Large intestine (tissue), 3 donors: Measurements from ENCODE around the gene SPTB. TPM values are rescaled to one million over a fixed set of nuclear protein-coding genes. Genes with fewer than 3 reads are reported as not detected.

Experiments
- DNase-seq, 2 donors: peaks; one replicate each; pipeline versions ENCODE4 v3.0.0 to v3.0.0-alpha.2; 2013
- H3K27ac ChIP-seq: one replicate; pipeline ENCODE4 v1.5.1; 2013; ENCODE audit warnings: low read length
- H3K27me3 ChIP-seq: 2 replicates; pipeline ENCODE4 v1.6.1; 2013; ENCODE audit warnings: low read length; ENCODE audit not compliant: control insufficient read depth, insufficient read depth
- H3K36me3 ChIP-seq: 2 replicates; pipeline ENCODE4 v1.6.1; 2013; ENCODE audit warnings: low read length; ENCODE audit not compliant: control insufficient read depth, insufficient read depth
- H3K4me1 ChIP-seq: one replicate; pipeline ENCODE4 v1.6.1; 2013; ENCODE audit warnings: low read length; ENCODE audit not compliant: control insufficient read depth, insufficient read depth
- H3K4me3 ChIP-seq: one replicate; pipeline ENCODE4 v1.5.1; 2013; ENCODE audit warnings: low read length
- H3K9me3 ChIP-seq: one replicate; pipeline ENCODE4 v1.6.1; 2013; ENCODE audit warnings: mild to moderate bottlenecking, low read depth, low read length, moderate library complexity; ENCODE audit not compliant: control insufficient read depth
- WGBS: methylation state at CpG from one replicate; pipeline ENCODE4 v1.1.5; 2013; ENCODE audit warnings: low lambda C conversion rate; ENCODE audit not compliant: insufficient coverage; 5-methylcytosine and 5-hydroxymethylcytosine counted together
- polyA plus RNA-seq: library from polyadenylated mRNA; unstranded; fragments of 120-200 nt; gene quantifications from one replicate; pipeline ENCODE4 v1.2.1, GENCODE V29; 2013

SPTB gene
- polyA plus RNA-seq, 1 donor = 2.9 TPM

DNA sequence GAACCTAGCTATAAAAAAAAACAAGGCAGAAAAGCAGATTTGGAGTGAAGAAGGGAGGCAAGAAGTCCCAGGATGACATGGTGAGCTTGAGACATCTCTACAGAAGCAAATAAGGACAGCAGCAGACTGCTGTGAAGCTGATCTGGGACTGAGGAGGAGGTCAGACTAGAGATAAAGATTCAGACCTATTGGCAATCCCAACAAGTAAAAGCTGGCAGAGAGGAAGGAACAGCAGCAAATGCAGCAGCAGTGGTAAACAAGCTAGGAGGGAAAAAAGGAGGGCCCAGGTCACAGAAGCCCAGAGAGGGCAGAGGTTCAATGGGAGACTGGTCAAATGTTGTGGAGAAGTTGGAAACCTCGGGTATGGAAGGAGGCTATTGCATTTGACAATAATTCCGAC, 11.3 kb downstream of the SPTB start:
- no peak for DNase-seq
- no peak overlapping the region for H3K27ac ChIP-seq
- H3K27me3 ChIP-seq = peaks cover 17% of the 10 kb centered on the region
- no CpG with 5 or more reads among the region's 2 CpGs for WGBS
- H3K36me3 ChIP-seq = no peaks in the 10 kb centered on the region
- no peaks in the 10 kb centered on the region for H3K9me3 ChIP-seq
- H3K4me1 ChIP-seq = no peaks in the 10 kb centered on the region
- no peak overlapping the region for H3K4me3 ChIP-seq

GRCh38 chr14:64867182-64867581, 12.5 kb downstream of the SPTB start:
- no peaks in the 10 kb centered on the region for H3K4me1 ChIP-seq
- no peak for DNase-seq
- no peak overlapping the region for H3K4me3 ChIP-seq
- no peaks in the 10 kb centered on the region for H3K36me3 ChIP-seq
- H3K27me3 ChIP-seq = peaks cover 15% of the 10 kb centered on the region
- H3K9me3 ChIP-seq = no peaks in the 10 kb centered on the region
- no peak overlapping the region for H3K27ac ChIP-seq
- WGBS = 83% methylated on average over 1 of the region's 3 CpGs

DNA sequence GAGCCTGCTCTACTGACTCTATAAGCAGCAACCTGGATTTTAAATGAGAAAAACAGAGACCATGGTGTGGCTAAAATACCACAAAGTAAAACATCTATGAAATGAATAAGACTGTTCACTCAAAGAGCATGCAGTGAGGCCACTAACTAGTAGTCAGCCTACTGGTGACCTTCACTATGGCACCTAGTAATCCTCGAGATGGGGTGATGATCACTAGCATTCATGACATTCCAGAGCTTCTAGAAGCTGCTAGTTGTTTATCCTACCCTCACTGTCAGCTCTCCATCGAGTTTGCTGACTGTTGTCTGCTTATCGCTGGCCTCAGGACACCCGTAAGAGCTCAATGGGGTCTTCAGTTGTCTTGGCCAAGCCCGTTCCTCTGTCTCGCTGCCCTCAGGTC, 13.7 kb downstream of the SPTB start:
- Histone ChIP-seq H3K36me3 (no peaks in the 10 kb centered on the region), H3K27ac (no peak overlapping the region), H3K4me1 (no peaks in the 10 kb centered on the region), H3K27me3 (peaks cover 19% of the 10 kb centered on the region), H3K4me3 (no peak overlapping the region), H3K9me3 (no peaks in the 10 kb centered on the region)
- WGBS = no CpG with 5 or more reads among the region's 6 CpGs
- DNase-seq = no peak

- Histone ChIP-seq H3K4me1 (no peaks in the 10 kb centered on the region), H3K36me3 (no peaks in the 10 kb centered on the region), H3K9me3 (no peaks in the 10 kb centered on the region), H3K27me3 (peaks cover 20% of the 10 kb centered on the region), H3K27ac (no peak overlapping the region), H3K4me3 (no peak overlapping the region)
- no CpG with 5 or more reads among the region's 6 CpGs for WGBS
- DNase-seq = no peak
These were observed 14.6 kb downstream of the SPTB start for GRCh38 chr14:64865109-64865508.

- H3K9me3 ChIP-seq = no peaks in the 10 kb centered on the region
- no peaks in the 10 kb centered on the region for H3K36me3 ChIP-seq
- H3K27me3 ChIP-seq = peaks cover 22% of the 10 kb centered on the region
- no peaks in the 10 kb centered on the region for H3K4me1 ChIP-seq
- WGBS = no CpG with 5 or more reads among the region's 1 CpG
- no peak for DNase-seq
- H3K4me3 ChIP-seq = no peak overlapping the region
- no peak overlapping the region for H3K27ac ChIP-seq
These were observed 15.4 kb downstream of the SPTB start for GRCh38 chr14:64864258-64864657.

- Histone ChIP-seq H3K27me3 (peaks cover 24% of the 10 kb centered on the region), H3K4me1 (no peaks in the 10 kb centered on the region), H3K36me3 (no peaks in the 10 kb centered on the region), H3K9me3 (no peaks in the 10 kb centered on the region), H3K27ac (no peak overlapping the region), H3K4me3 (no peak overlapping the region)
- WGBS = 0% methylated on average over 1 of the region's 3 CpGs
- DNase-seq = no peak
These were observed 17.8 kb downstream of the SPTB start for GRCh38 chr14:64861916-64862315.

DNA sequence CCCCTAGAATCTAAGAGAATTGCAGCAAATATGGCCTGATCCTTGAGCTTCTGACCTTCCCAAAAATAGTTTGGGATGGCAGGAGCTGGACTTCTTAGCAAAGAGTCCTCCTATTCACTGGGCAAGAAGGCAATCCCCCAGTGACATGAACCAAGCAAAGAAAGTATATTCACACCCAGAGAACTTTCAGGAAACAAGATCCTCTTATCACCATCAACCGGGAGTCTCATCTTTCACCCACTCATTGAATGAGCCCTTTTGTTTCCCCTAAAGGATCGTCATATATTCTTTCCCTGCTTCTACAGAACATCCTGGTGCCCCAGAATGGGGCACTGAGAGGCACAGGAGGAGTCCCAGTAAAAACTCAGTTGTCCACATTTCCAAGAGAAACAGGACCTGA, 19.7 kb downstream of the SPTB start:
- DNase-seq = no peak
- Histone ChIP-seq H3K27ac (no peak overlapping the region), H3K27me3 (peaks cover 20% of the 10 kb centered on the region), H3K9me3 (no peaks in the 10 kb centered on the region), H3K36me3 (no peaks in the 10 kb centered on the region), H3K4me3 (no peak overlapping the region), H3K4me1 (no peaks in the 10 kb centered on the region)
- no CpG with 5 or more reads among the region's 2 CpGs for WGBS

DNA sequence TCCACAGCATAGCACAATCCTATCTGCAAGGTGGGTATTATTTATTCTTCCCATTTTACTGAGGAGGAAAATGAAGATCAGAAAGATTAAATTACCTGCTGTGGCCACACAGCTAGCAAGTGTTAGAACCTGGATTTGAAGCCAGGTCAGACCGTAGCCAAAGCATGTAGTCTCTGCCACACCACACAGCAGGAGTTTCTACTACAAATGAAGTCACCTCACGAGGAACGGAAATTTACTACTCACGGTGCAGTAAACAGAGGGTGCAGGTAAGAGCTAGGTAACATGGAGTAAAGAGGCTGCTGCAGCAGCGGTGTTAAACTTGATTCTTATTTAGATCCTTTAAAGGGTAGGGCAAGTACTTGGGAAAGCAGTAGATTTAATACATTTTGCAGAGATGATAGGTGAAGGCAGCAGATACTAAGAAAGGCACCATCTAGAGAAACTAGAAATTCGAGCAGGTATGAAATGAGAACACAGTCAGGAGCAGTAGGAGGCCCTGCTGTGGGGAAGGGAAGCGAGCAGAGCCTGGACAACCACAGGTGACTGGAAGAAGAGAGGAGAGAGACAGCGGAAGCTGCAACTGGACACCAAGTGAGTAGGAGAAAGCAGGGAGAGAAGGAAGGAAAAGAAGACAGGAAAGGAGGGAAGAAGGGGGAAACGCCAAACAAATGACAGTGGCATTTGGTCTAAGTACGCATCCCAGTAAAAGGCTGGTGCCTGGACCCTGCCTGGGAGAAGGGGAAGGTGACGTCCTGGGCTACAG, 21.5 kb downstream of the SPTB start:
- H3K36me3 ChIP-seq = no peaks in the 10 kb centered on the region
- no peaks in the 10 kb centered on the region for H3K9me3 ChIP-seq
- peaks cover 23% of the 10 kb centered on the region for H3K27me3 ChIP-seq
- no peak for DNase-seq
- H3K4me1 ChIP-seq = no peaks in the 10 kb centered on the region
- H3K27ac ChIP-seq = no peak overlapping the region
- no peak overlapping the region for H3K4me3 ChIP-seq
- WGBS = 75% methylated on average over 2 of the region's 11 CpGs

DNA sequence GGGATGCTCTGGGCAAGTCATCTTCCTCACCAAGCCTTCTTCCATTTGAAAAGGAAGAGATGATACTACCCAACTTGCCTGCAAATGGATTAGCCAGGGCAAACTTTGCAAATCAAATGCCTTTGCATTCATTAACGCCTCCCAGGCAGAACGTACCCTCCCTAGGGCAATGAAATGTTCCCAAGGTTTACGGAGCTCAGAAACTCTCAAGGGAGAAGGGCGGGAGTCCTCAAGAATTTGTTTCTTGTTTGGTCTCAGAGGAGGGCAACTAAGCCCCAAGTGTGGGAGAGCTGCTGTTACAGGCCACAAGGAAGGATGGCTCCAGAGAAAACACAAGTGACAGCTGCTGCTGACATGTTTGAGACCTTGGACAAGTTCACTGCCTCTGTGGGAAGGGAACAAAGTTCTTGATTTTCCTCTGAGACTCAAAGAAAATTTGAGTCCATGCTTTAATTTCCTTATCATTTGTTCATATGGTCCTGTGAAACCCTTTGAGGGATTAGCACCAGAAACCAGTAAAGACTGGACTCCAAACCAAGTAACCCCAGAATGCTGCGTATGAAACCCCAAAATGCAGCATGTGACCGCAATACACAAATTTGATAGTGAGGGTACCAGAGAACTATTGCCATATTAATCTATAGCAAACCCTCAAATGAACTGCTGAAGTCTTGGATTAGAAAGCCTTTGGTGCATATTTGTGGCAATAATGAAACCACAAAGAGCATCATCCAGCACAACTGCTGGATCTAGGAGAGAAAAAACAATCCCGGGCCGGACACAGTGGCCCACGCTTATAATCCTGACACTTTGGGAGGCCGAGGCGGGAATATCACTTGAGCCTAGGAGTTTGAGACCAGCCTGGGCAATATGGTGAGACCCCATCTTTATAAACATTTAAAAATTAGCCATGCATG, 22.9 kb downstream of the SPTB start:
- no peaks in the 10 kb centered on the region for H3K4me1 ChIP-seq
- no peaks in the 10 kb centered on the region for H3K9me3 ChIP-seq
- H3K36me3 ChIP-seq = no peaks in the 10 kb centered on the region
- WGBS = no CpG with 5 or more reads among the region's 11 CpGs
- no peak overlapping the region for H3K27ac ChIP-seq
- DNase-seq = no peak
- H3K27me3 ChIP-seq = peaks cover 22% of the 10 kb centered on the region
- H3K4me3 ChIP-seq = no peak overlapping the region

GRCh38 chr14:64855721-64856528, 23.8 kb downstream of the SPTB start:
- no CpG with 5 or more reads among the region's 6 CpGs for WGBS
- DNase-seq = no peak
- no peak overlapping the region for H3K27ac ChIP-seq

More at GRCh38 chr14:64855721-64856528, 23.8 kb downstream of the SPTB start:
- Histone ChIP-seq H3K27me3 (peaks cover 20% of the 10 kb centered on the region), H3K36me3 (no peaks in the 10 kb centered on the region), H3K4me3 (no peak overlapping the region), H3K4me1 (no peaks in the 10 kb centered on the region), H3K9me3 (no peaks in the 10 kb centered on the region)
